ENCODE results near the gene CALCOCO1. TPM values are rescaled to one million over a fixed set of nuclear protein-coding genes. Genes with fewer than 3 reads are reported as not detected.

The CALCOCO1 gene
- total and polyA plus RNA-seq, 2 of the 13 experiments (the other 11 are each of a cell fraction or from before 2014, with no cell fraction given) = 7.7 to 47.7 TPM

DNA sequence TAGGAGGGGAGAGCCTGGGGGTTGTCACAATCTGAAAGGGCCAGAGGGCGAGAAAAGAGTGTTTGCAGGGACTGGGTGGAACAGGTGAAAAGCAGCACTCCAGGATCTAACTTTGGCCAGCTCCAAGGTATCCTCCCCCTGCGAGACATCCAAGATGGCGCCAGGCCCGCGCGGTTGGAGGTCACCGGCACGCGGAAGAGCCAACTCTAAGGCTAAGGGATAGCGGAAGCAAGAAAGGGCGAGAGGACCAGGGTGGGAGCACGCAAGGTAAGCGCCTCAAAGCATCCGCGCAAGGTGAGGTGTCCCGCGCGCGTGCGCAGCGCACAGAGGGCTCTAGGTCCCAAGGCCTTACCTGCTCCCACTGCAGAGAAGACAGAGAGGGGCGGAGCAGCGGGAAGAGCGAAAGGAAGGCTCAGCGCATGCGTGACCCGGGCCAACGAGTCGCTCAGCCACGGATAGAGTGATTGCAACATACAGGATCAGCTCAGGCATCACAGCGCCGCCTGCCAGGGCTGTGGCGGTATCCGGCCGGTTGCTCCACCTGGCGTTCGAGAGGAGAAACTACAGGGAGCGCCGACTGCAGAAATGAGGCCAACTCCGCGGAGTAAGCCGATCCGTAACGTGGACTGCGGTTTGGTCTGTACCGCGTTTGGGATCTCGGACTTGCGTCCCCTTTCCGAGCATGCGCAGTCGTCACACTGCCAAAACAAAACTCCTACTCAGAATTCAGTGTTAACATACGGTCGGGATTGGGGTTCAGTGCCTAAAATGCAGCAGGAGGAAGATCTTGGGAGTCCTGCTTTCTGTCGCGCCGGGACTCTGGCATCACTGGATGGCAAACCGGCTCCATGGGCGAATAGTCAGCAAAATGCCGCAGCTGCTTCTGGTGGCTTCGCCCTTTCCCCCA lies 51.3 kb downstream of the CALCOCO1 start, which contains the start of gene ATP5MC2 (continued):
- TF ChIP-seq, protein P1, sequence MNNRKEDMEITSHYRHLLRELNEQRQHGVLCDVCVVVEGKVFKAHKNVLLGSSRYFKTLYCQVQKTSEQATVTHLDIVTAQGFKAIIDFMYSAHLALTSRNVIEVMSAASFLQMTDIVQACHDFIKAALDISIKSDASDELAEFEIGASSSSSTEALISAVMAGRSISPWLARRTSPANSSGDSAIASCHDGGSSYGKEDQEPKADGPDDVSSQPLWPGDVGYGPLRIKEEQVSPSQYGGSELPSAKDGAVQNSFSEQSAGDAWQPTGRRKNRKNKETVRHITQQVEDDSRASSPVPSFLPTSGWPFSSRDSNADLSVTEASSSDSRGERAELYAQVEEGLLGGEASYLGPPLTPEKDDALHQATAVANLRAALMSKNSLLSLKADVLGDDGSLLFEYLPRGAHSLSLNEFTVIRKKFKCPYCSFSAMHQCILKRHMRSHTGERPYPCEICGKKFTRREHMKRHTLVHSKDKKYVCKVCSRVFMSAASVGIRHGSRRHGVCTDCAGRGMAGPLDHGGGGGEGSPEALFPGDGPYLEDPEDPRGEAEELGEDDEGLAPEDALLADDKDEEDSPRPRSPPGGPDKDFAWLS (CRISPR knock-in tag; IDR thresholded peaks at IDR 0.05; ENCODE audit: borderline replicate concordance) = 0 out of 2 replicates have a peak, but pooled peaks have one; percentile 14
- TF ChIP-seq CAMTA2 (CRISPR knock-in tag; IDR thresholded peaks at IDR 0.05; ENCODE audit: borderline replicate concordance) (peak; percentile 88), KLF11 (CRISPR knock-in tag; IDR thresholded peaks at IDR 0.05) (peak; percentile 78; the same call in 1 of the 2 replicates), ESRRA (CRISPR knock-in tag; IDR thresholded peaks at IDR 0.05; ENCODE audit: low read depth) (peak; percentile 79; the same call in 1 of the 2 replicates), ZBTB7A (CRISPR knock-in tag; IDR thresholded peaks at IDR 0.05) (peak; percentile 89), PAWR (CRISPR knock-in tag; IDR thresholded peaks at IDR 0.05; ENCODE audit: borderline replicate concordance) (no peak), ZNF703 (CRISPR knock-in tag; IDR thresholded peaks at IDR 0.05; ENCODE audit: borderline replicate concordance) (no peak; the same call in 1 of the 2 replicates), ZNF124 (CRISPR knock-in tag; IDR thresholded peaks at IDR 0.05) (peak; percentile 16; the same call in 1 of the 2 replicates), KLF9 (CRISPR knock-in tag; IDR thresholded peaks at IDR 0.05; ENCODE audit: low read depth) (peak; percentile 25; the same call in 1 of the 2 replicates), DMAP1 (CRISPR knock-in tag; IDR thresholded peaks at IDR 0.05) (peak; percentile 97), THAP11 (CRISPR knock-in tag; IDR thresholded peaks at IDR 0.05) (peak; percentile 91), ZNF367 (CRISPR knock-in tag; IDR thresholded peaks at IDR 0.05; ENCODE audit: borderline replicate concordance) (no peak)
- TF ChIP-seq, protein P2, sequence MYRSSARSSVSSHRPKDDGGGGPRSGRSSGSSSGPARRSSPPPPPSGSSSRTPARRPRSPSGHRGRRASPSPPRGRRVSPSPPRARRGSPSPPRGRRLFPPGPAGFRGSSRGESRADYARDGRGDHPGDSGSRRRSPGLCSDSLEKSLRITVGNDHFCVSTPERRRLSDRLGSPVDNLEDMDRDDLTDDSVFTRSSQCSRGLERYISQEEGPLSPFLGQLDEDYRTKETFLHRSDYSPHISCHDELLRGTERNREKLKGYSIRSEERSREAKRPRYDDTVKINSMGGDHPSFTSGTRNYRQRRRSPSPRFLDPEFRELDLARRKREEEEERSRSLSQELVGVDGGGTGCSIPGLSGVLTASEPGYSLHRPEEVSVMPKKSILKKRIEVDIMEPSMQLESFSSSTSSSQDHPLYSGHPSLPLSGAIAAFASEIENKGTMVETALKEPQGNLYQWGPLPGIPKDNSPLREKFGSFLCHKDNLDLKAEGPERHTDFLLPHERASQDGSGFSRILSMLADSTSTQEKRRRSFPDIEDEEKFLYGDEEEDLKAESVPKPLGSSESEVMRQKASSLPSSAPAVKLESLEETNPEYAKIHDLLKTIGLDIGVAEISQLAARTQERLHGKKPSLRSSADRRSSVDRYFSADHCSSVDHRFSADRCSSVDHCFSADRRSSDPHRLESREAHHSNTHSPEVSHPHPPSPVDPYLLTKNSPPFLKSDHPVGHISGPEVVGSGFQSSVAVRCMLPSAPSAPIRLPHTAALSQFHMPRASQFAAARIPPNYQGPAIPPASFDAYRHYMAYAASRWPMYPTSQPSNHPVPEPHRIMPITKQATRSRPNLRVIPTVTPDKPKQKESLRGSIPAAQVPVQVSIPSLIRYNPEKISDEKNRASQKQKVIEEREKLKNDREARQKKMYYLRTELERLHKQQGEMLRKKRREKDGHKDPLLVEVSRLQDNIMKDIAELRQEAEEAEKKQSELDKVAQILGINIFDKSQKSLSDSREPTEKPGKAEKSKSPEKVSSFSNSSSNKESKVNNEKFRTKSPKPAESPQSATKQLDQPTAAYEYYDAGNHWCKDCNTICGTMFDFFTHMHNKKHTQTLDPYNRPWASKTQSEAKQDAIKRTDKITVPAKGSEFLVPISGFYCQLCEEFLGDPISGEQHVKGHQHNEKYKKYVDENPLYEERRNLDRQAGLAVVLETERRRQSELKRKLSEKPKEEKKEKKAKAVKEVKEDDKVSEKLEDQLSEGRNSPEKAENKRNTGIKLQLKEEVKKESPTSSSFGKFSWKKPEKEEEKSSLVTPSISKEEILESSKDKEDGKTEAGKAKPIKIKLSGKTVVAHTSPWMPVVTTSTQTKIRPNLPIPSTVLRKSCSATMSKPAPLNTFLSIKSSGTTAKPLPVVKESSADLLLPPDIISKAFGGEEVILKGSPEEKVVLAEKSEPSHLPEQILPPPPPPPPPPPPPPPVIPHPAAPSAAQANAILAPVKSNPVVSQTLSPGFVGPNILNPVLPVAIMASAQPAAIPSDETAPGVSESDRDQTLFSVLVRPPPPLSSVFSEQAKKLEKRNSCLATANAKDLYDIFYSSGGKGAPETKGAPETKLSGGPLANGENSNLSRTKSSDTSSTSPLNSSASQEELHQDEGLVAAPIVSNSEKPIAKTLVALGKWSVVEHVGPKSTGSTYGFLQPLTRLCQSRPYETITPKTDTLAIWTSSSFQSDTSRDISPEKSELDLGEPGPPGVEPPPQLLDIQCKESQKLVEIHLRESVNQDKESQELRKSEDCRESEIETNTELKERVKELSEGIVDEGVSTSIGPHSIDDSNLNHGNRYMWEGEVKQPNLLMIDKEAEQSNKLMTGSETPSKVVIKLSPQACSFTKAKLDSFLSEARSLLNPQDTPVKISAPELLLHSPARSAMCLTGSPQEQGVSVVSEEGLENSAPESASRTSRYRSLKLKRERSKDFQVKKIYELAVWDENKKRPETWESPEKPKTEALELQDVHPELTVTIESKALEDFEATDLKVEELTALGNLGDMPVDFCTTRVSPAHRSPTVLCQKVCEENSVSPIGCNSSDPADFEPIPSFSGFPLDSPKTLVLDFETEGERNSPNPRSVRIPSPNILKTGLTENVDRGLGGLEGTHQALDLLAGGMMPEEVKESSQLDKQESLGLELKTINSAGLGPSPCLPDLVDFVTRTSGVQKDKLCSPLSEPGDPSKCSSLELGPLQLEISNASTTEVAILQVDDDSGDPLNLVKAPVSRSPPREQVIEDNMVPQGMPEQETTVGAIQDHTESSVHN (CRISPR knock-in tag; IDR thresholded peaks at IDR 0.05) = peak; percentile 74; the same call in 1 of the 2 replicates
- TF ChIP-seq, protein P3, sequence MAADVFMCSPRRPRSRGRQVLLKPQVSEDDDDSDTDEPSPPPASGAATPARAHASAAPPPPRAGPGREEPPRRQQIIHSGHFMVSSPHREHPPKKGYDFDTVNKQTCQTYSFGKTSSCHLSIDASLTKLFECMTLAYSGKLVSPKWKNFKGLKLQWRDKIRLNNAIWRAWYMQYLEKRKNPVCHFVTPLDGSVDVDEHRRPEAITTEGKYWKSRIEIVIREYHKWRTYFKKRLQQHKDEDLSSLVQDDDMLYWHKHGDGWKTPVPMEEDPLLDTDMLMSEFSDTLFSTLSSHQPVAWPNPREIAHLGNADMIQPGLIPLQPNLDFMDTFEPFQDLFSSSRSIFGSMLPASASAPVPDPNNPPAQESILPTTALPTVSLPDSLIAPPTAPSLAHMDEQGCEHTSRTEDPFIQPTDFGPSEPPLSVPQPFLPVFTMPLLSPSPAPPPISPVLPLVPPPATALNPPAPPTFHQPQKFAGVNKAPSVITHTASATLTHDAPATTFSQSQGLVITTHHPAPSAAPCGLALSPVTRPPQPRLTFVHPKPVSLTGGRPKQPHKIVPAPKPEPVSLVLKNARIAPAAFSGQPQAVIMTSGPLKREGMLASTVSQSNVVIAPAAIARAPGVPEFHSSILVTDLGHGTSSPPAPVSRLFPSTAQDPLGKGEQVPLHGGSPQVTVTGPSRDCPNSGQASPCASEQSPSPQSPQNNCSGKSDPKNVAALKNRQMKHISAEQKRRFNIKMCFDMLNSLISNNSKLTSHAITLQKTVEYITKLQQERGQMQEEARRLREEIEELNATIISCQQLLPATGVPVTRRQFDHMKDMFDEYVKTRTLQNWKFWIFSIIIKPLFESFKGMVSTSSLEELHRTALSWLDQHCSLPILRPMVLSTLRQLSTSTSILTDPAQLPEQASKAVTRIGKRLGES (CRISPR knock-in tag; IDR thresholded peaks at IDR 0.05; ENCODE audit: borderline replicate concordance) = no peak

All from HepG2 (cell line).